SK-N-SH (cell line): Measurements from ENCODE around the gene SNX21. TPM values are rescaled to one million over a fixed set of nuclear protein-coding genes. Genes with fewer than 3 reads are reported as not detected.

Experiments
- CTCF ChIA-PET: fragments of 300-600, 350-600 bp; formaldehyde crosslinking; extraction: SDS; loops from one replicate; lab custom pipeline; 2021; lab: Yijun Ruan, JAX
- POLR2A ChIA-PET: fragments of 350-600 bp; sonication (Branson Sonifier 250); formaldehyde crosslinking; extraction: SDS; loops from one replicate; lab custom pipeline; 2020; ENCODE audit warnings: antibody characterized with exemption, inconsistent platforms; lab: Yijun Ruan, JAX
- DNase-seq: peaks from one replicate; pipeline ENCODE4 v3.0.0; 2012
- H2AFZ ChIP-seq: fragments of 200-600 bp; sonication (generic); 2 replicates; pipeline ENCODE4 v1.8.1; 2016; ENCODE audit warnings: antibody characterized with exemption, mild to moderate bottlenecking, low read depth
- H3F3A ChIP-seq: fragments of 200-600 bp; sonication (generic); replicated peaks from 2 replicates; pipeline ENCODE3; 2016; ENCODE audit warnings: antibody characterized with exemption, mild to moderate bottlenecking; ENCODE audit not compliant: insufficient read depth
- H3K27ac ChIP-seq, 2 experiments: fragments of 200-500 bp in 1 of 2; fragments of 200-600 bp in 1 of 2; sonication (Bioruptor generic) in 1 of 2; sonication (generic), shearing (Covaris generic) in 1 of 2; 2 replicates each; pipeline versions ENCODE4 v1.5.1 to v1.6.1; 2014 to 2016; ENCODE audit warnings: low read depth in 2 of 2, inconsistent platforms in 1 of 2, low read length in 1 of 2, mild to moderate bottlenecking in 1 of 2, mixed read lengths in 1 of 2
- H3K27me3 ChIP-seq: fragments of 200-600 bp; sonication (generic), shearing (Covaris generic); 2 replicates; pipeline ENCODE4 v1.6.1; 2016; ENCODE audit warnings: mixed run types; ENCODE audit not compliant: insufficient read depth
- H3K36me3 ChIP-seq, 2 experiments: fragments of 200-500 bp in 1 of 2; fragments of 200-600 bp in 1 of 2; sonication (Bioruptor generic) in 1 of 2; sonication (generic) in 1 of 2; replicated peaks in 1 of 2; 2 replicates each; pipeline versions ENCODE3 to v1.5.1; 2014 to 2016; ENCODE audit warnings: low read length in 1 of 2, mild to moderate bottlenecking in 1 of 2; ENCODE audit not compliant: insufficient read depth in 2 of 2, control insufficient read depth in 1 of 2
- H3K4me1 ChIP-seq, 2 experiments: fragments of 200-500 bp in 1 of 2; fragments of 200-600 bp in 1 of 2; sonication (Bioruptor generic) in 1 of 2; sonication (generic), shearing (Covaris generic) in 1 of 2; 2 replicates each; pipeline versions ENCODE4 v1.5.1 to v1.6.1; 2014 to 2016; ENCODE audit warnings: low read depth in 1 of 2, low read length in 1 of 2, mixed run types in 1 of 2; ENCODE audit not compliant: insufficient read depth in 2 of 2, control insufficient read depth in 1 of 2
- H3K4me2 ChIP-seq: fragments of 200-600 bp; sonication (generic), shearing (Covaris generic); 2 replicates; pipeline ENCODE4 v1.6.1; 2017; ENCODE audit warnings: mixed run types
- H3K4me3 ChIP-seq, 2 experiments: fragments of 200-500 bp in 1 of 2; fragments of 200-600 bp in 1 of 2; sonication (Bioruptor generic) in 1 of 2; sonication (generic), shearing (Covaris generic) in 1 of 2; 2 replicates each; pipeline versions ENCODE4 v1.5.1 to v1.8.1; 2014 to 2016; ENCODE audit warnings: low read depth in 2 of 2, inconsistent platforms in 1 of 2, low read length in 1 of 2, mild to moderate bottlenecking in 1 of 2, mixed read lengths in 1 of 2, moderate library complexity in 1 of 2
- H3K79me2 ChIP-seq: fragments of 200-600 bp; sonication (generic); 2 replicates; pipeline ENCODE4 v1.8.1; 2017; ENCODE audit warnings: mild to moderate bottlenecking; ENCODE audit not compliant: insufficient read depth
- H3K9ac ChIP-seq: fragments of 200-600 bp; sonication (generic); 2 replicates; pipeline ENCODE4 v1.6.1; 2017; ENCODE audit warnings: mixed run types
- H3K9me2 ChIP-seq: fragments of 200-600 bp; sonication (generic); 2 replicates; pipeline ENCODE4 v1.6.1; 2017; ENCODE audit warnings: mixed run types
- H3K9me3 ChIP-seq: fragments of 200-600 bp; sonication (generic); 2 replicates; pipeline ENCODE4 v1.6.1; 2017; ENCODE audit warnings: mixed run types, mild to moderate bottlenecking, moderate library complexity
- H4K20me1 ChIP-seq: fragments of 200-600 bp; sonication (generic); 2 replicates; pipeline ENCODE4 v1.6.1; 2017; ENCODE audit warnings: mild to moderate bottlenecking, mixed run types; ENCODE audit not compliant: insufficient read depth
- CHD2 ChIP-seq: fragments of 150-350 bp; IDR thresholded peaks from 2 replicates; pipeline ENCODE4 v1.6.1; 2018; ENCODE audit warnings: low read length; ENCODE audit not compliant: partially characterized antibody
- CTCF ChIP-seq: fragments of 200-600 bp; sonication (generic); IDR thresholded peaks from 2 replicates; pipeline ENCODE4 v1.6.1; 2017; ENCODE audit warnings: antibody characterized with exemption, mild to moderate bottlenecking, moderate library complexity
- EZH2phosphoT487 ChIP-seq: fragments of 200-600 bp; sonication (generic); IDR thresholded peaks from 2 replicates; pipeline ENCODE4 v1.6.1; 2017; ENCODE audit warnings: low read depth, mixed run types, mild to moderate bottlenecking, antibody characterized with exemption, moderate library complexity, borderline replicate concordance
- FOSL2 ChIP-seq: IDR thresholded peaks from 2 replicates; pipeline ENCODE4 v1.4.0; 2012; ENCODE audit warnings: low read depth, mild to moderate bottlenecking, moderate library complexity, borderline replicate concordance
- FOXJ3 ChIP-seq: sonication (generic); formaldehyde crosslinking; IDR thresholded peaks from 2 replicates; pipeline ENCODE4 v1.5.1; 2020; ENCODE audit warnings: mild to moderate bottlenecking, missing genetic modification reagents
- FOXM1 ChIP-seq: IDR thresholded peaks from 2 replicates; pipeline ENCODE4 v1.4.0; 2012; ENCODE audit warnings: low read depth, mild to moderate bottlenecking
- MEF2A ChIP-seq: IDR thresholded peaks from 2 replicates; pipeline ENCODE4 v1.4.0; 2012; ENCODE audit warnings: low read depth, borderline replicate concordance
- MXI1 ChIP-seq: IDR thresholded peaks from 2 replicates; pipeline ENCODE4 v1.6.1; 2012; ENCODE audit warnings: mild to moderate bottlenecking, low read depth, low read length, improper control_type of control experiment
- NRF1 ChIP-seq: IDR thresholded peaks from 2 replicates; pipeline ENCODE4 v1.6.1; 2012; ENCODE audit warnings: low read depth, mild to moderate bottlenecking, low read length
- RAD21 ChIP-seq: IDR thresholded peaks from 2 replicates; pipeline ENCODE4 v1.6.1; 2012; ENCODE audit warnings: mild to moderate bottlenecking, low read length
- RCOR1 ChIP-seq: fragments of 150-350 bp; IDR thresholded peaks from 2 replicates; pipeline ENCODE4 v1.6.1; 2017; ENCODE audit warnings: antibody characterized with exemption, low read length
- REST ChIP-seq: IDR thresholded peaks from 2 replicates; pipeline ENCODE4 v1.6.1; 2012; ENCODE audit warnings: mild to moderate bottlenecking, low read depth, low read length, moderate library complexity
- RFX5 ChIP-seq: IDR thresholded peaks from 2 replicates; pipeline ENCODE4 v1.6.1; 2012; ENCODE audit warnings: mild to moderate bottlenecking, improper control_type of control experiment, low read length
- SIN3A ChIP-seq: IDR thresholded peaks from 2 replicates; pipeline ENCODE4 v1.6.1; 2012; ENCODE audit warnings: low read depth, mild to moderate bottlenecking, low read length, moderate library complexity, borderline replicate concordance
- TAF1 ChIP-seq: IDR thresholded peaks from 2 replicates; pipeline ENCODE4 v1.6.1; 2012; ENCODE audit warnings: low read depth, mild to moderate bottlenecking, low read length, moderate library complexity, borderline replicate concordance
- TCF12 ChIP-seq: IDR thresholded peaks from 2 replicates; pipeline ENCODE4 v1.4.0; 2012
- TEAD4 ChIP-seq: IDR thresholded peaks from 2 replicates; pipeline ENCODE4 v1.4.0; 2012; ENCODE audit warnings: mild to moderate bottlenecking, borderline replicate concordance; ENCODE audit not compliant: insufficient read depth
- USF1 ChIP-seq: IDR thresholded peaks from 2 replicates; pipeline ENCODE4 v1.4.0; 2012; ENCODE audit warnings: low read depth, borderline replicate concordance
- ZBTB33 ChIP-seq: IDR thresholded peaks from 2 replicates; pipeline ENCODE4 v1.4.0; 2012; ENCODE audit warnings: low read depth, borderline replicate concordance
- WGBS: methylation state at CpG from one replicate; pipeline ENCODE4 v1.1.6; 2017; ENCODE audit warnings: low lambda C conversion rate; 5-methylcytosine and 5-hydroxymethylcytosine counted together
- polyA plus RNA-seq, 3 experiments: library from polyadenylated mRNA; depleted of rRNA; stranded (reverse); fragments of >200 nt; gene quantifications; 2 replicates each; pipeline ENCODE4 v1.2.3, GENCODE V29; 2012
- TF ChIP-seq, protein P1 (sequence below): IDR thresholded peaks from 2 replicates; pipeline ENCODE4 v1.4.0; 2012; ENCODE audit warnings: low read depth
- TF ChIP-seq, protein P2 (sequence below): IDR thresholded peaks from 2 replicates; pipeline ENCODE4; 2012

The SNX21 gene
- polyA plus RNA-seq, 1 of the 3 experiments (the other 2 are of a cell fraction), result 22.1 TPM

DNA sequence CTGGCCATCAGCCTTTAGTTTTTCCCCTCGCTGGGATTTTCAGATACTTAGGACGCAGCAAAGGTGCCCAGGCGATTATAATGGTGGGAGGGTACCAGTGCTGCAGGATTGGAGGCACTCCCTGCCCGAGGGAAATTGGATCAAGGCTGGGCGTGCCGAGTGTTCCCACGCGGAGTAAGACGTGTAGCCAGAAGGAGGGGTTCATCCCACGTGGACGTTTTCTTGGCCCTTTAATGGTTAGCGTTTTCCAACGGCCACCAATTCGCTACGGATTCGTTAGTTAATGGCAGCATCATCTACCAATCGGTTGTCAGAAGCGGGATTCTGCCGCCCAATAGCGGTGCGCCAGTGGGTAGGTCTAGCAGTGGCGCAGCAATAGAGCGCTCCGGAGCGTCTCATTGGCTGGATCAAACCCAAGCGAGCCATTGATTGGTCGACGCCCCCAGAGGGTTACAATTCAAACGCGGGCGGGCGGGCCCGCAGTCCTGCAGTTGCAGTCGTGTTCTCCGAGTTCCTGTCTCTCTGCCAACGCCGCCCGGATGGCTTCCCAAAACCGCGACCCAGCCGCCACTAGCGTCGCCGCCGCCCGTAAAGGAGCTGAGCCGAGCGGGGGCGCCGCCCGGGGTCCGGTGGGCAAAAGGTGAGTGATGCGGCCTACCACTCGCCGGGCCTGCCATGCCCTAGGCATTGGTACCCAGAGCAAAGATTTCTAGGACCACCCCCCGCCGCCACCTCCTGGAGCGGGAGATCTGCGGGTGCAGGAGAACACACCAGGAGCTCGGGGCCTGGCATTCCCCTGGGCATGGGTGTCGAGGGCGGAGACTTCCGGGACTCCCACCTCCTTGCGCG, 21.2 kb upstream of the SNX21 start, which contains the start of gene UBE2C:
Gene UBE2C, plus strand, starts transcription at position 488 of the 849 bp plus-strand sequence. Its CDS starts 52 bp downstream, at position 540.
- ChIA-PET POLR2A (interaction anchor here (1.2 to 1.7 kb wide), 2 partner anchors 20 to 21 kb away, joined by 4 read pairs; partner anchors contain the start of gene SNX21), CTCF (interaction anchor here (0.6 to 2.4 kb wide), 5 partner anchors 13 to 276 kb away, joined by 3 to 13 read pairs (median 4); no protein-coding TSS in a partner anchor)
- H3K4me3 ChIP-seq, result peak within 1 kb of the TSS; percentile 78 to 80
- TF ChIP-seq RFX5 (0 out of 2 replicates have a peak, but pooled peaks have one; percentile 49), FOXM1 (peak; percentile 100), USF1 (peak; percentile 88), CHD2 (peak; percentile 94), EZH2phosphoT487 (no peak), MXI1 (peak; percentile 97), FOSL2 (0 out of 2 replicates have a peak, but pooled peaks have one; percentile 10), TEAD4 (no peak), RCOR1 (0 out of 2 replicates have a peak, but pooled peaks have one; percentile 20), REST (no peak), RAD21 (no peak), NRF1 (peak; percentile 34; the same call in 1 of the 2 replicates), TAF1 (peak; percentile 68; the same call in 1 of the 2 replicates), MEF2A (no peak), SIN3A (peak; percentile 98), TCF12 (peak; percentile 26; the same call in 1 of the 2 replicates), FOXJ3 (CRISPR knock-in tag) (no peak), ZBTB33 (no peak), CTCF (no peak)
- TF ChIP-seq, protein P1, sequence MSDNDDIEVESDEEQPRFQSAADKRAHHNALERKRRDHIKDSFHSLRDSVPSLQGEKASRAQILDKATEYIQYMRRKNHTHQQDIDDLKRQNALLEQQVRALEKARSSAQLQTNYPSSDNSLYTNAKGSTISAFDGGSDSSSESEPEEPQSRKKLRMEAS, result peak; percentile 88
- TF ChIP-seq, protein P2, sequence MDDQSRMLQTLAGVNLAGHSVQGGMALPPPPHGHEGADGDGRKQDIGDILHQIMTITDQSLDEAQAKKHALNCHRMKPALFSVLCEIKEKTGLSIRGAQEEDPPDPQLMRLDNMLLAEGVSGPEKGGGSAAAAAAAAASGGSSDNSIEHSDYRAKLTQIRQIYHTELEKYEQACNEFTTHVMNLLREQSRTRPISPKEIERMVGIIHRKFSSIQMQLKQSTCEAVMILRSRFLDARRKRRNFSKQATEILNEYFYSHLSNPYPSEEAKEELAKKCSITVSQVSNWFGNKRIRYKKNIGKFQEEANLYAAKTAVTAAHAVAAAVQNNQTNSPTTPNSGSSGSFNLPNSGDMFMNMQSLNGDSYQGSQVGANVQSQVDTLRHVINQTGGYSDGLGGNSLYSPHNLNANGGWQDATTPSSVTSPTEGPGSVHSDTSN, result peak; percentile 99

More for the DNA sequence above, 21.2 kb upstream of the SNX21 start, which contains the start of gene UBE2C:
- no peaks in the 10 kb centered on the region for H3K9me2 ChIP-seq
- no peaks in the 10 kb centered on the region for H4K20me1 ChIP-seq
- peak within 1 kb of the TSS; percentile 94 for H3K4me2 ChIP-seq
- peak within 1 kb of the TSS; percentile 56 to 63 for H3K27ac ChIP-seq
- peak within 1 kb of the TSS; percentile 88 for H3K9ac ChIP-seq
- no peaks in the 10 kb centered on the region for H3K27me3 ChIP-seq
- H3F3A ChIP-seq, result peaks cover 17% of the 10 kb centered on the region
- H3K9me3 ChIP-seq, result no peaks in the 10 kb centered on the region
- DNase-seq, result peak; percentile 98
- H3K4me1 ChIP-seq, result peaks cover 0 to 11% of the 10 kb centered on the region in 2 experiments; a peak in 1 of 4 replicates
- peaks cover 29 to 32% of the 10 kb centered on the region in 2 experiments for H3K36me3 ChIP-seq
- peaks cover 33% of the 10 kb centered on the region for H3K79me2 ChIP-seq
- peak within 1 kb of the TSS; percentile 78 for H2AFZ ChIP-seq
- 1% methylated on average over 19 of the region's 65 CpGs for WGBS
